ENCODE data around the gene OR5T3. TPM values are rescaled to one million over a fixed set of nuclear protein-coding genes. Genes with fewer than 3 reads are reported as not detected.
"Not testable (repeated sequence)": the region's sequence is repeated elsewhere in the genome, so short reads cannot be mapped to it uniquely, and the experiment has no call there.

OR5T3 gene
- not detected for total RNA-seq

DNA sequence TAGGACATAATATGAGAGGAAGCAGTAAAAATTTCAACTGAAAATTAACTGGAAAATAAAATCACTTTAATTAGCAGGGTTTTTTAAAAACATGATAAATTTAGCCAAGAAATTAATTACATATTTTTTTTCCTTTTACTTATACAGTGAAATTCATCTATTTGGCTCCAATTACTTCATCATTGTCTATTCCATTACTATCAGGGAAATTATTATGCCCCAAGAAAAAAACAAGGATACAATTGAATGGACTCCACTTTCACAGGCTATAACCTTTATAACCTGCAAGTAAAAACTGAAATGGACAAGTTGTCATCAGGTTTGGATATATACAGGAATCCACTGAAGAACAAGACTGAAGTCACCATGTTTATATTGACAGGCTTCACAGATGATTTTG, at the start of gene OR5T3:
OR5T3 (plus strand) TSS at position 301 of the 400 bp plus-strand sequence; CDS start at position 301, 0 bp downstream.
- no peaks in the 10 kb centered on the region for H3K4me1 Mint-ChIP-seq
- no peak within 1 kb of the TSS for H3K4me3 Mint-ChIP-seq
- H3K27me3 Mint-ChIP-seq, result no peaks in the 10 kb centered on the region
- H3K27ac Mint-ChIP-seq, result no peak within 1 kb of the TSS
- DNase-seq, result no peak
- H3K9me3 Mint-ChIP-seq, result peaks cover 9% of the 10 kb centered on the region
- no peaks in the 10 kb centered on the region for H3K36me3 Mint-ChIP-seq

DNA sequence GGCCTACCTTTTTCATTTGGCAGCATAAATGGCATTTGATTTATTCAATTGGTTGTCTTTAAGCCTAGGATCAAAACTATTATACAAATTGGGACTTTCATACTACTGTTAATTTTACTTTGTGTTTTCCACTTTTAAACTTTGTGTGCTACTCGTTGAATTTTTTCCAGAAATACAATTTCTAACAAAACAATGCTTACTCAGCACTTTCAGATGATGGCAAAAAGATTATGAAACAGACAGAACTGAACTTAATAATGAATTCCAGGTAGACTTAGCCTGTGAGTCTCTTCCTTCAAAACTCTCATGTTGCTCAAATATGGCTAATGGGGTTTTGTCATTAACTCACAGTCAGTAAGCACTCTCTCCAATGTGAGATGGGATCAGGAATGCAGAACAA, 44.3 kb upstream of the OR5T3 start:
- Mint-ChIP-seq H3K4me1 (no peaks in the 10 kb centered on the region), H3K4me3 (no peak overlapping the region), H3K27ac (no peak overlapping the region), H3K36me3 (no peaks in the 10 kb centered on the region), H3K27me3 (no peaks in the 10 kb centered on the region), H3K9me3 (peaks cover 12% of the 10 kb centered on the region)
- no peak for DNase-seq

DNA sequence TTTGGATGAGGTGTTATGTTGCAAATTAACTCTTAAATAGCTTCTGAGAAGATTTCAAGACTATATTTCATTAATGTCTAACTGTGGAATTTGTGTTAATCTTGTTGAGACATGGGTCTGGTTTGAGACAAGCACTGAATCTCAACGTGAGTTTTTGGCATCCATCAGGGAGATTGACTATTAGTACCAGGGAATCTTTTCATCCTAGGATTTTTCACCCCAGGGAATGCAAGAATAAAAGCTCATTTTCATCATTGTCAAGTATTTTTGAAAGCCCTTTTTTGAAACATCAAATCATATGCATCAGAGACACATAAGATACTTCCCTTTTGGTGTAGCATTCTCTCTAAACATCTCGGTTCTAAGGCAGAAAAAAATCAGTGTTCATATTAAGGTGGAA, 37.5 kb upstream of the OR5T3 start:
- no peak overlapping the region for H3K4me3 Mint-ChIP-seq
- H3K4me1 Mint-ChIP-seq, result no peaks in the 10 kb centered on the region
- peaks cover 24% of the 10 kb centered on the region for H3K9me3 Mint-ChIP-seq
- no peak for DNase-seq
- no peaks in the 10 kb centered on the region for H3K27me3 Mint-ChIP-seq
- no peak overlapping the region for H3K27ac Mint-ChIP-seq
- H3K36me3 Mint-ChIP-seq, result no peaks in the 10 kb centered on the region

DNA sequence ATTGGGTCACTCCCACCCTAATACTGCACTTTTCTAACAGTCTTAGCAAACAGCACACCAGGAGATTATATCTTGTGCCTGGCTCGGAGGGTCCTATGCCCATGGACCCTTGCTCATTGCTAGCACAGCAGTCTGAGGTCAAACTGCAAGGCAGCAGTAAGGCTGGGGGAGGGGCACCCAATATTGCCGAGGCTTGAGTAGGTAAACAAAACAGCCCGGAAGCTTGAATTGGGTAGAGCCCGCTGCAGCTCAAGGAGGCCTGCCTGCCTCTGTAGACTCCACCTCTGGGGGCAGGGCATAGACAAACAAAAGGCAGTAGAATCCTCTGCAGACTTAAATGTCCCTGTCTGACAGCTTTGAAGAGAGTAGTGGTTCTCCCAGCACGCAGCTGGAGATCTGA, 32.3 kb upstream of the OR5T3 start:
- H3K36me3 Mint-ChIP-seq, H3K4me1 Mint-ChIP-seq, DNase-seq, H3K27ac Mint-ChIP-seq, H3K4me3 Mint-ChIP-seq, H3K27me3 Mint-ChIP-seq: not testable (repeated sequence)
- H3K9me3 Mint-ChIP-seq, result peaks cover 20% of the 10 kb centered on the region

DNA sequence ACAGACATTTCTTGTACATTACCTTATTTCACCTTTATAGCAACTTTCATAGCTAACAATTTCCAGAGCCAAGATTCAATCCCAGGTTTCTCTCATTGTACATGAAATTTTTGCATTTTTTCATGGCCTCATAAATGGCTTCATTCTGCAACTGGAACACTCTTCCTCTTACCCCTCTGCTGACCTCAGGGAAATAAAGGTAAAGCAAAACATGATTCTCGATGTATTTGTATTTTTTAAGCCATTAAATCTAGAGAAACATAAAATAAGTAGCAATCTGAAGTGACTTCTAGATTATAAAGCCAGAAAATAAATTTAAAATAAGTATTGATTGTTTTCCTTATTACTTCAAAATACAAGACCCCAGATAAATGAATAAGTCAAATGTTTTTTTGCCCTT, 17.9 kb upstream of the OR5T3 start, which contains the start of gene OR5T2:
OR5T2 (minus strand) TSS at position 101 of the 400 bp plus-strand sequence. CDS start 1,193 bp downstream, outside the sequence.
- Mint-ChIP-seq H3K4me1 (no peaks in the 10 kb centered on the region), H3K4me3 (no peak within 1 kb of the TSS), H3K9me3 (peaks cover 7% of the 10 kb centered on the region), H3K36me3 (no peaks in the 10 kb centered on the region), H3K27me3 (no peaks in the 10 kb centered on the region), H3K27ac (no peak within 1 kb of the TSS)
- DNase-seq, result no peak

DNA sequence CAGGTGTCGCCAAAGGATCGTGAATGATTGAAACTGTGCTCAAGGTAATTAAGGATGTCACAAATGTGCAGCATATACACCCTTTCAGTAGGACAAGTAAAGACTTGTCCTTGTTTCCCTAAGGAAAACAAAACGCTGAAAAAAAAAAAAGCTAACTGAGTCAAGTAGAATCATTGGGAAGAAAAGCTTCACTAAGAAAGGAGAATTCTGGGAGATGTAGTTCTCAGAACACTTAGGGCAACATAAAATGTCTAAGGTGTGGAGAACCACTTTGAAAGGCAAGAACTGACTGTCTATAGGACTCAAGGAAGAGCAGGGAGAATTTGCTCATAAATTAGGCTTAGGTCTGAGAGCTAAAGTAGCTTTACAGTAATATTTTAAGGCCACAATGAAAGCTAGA, 19.0 kb downstream of the OR5T3 start:
- no peak for DNase-seq
- Mint-ChIP-seq H3K9me3 (peaks cover 25% of the 10 kb centered on the region), H3K27ac (no peak overlapping the region), H3K4me1 (no peaks in the 10 kb centered on the region), H3K27me3 (no peaks in the 10 kb centered on the region), H3K36me3 (no peaks in the 10 kb centered on the region), H3K4me3 (no peak overlapping the region)

DNA sequence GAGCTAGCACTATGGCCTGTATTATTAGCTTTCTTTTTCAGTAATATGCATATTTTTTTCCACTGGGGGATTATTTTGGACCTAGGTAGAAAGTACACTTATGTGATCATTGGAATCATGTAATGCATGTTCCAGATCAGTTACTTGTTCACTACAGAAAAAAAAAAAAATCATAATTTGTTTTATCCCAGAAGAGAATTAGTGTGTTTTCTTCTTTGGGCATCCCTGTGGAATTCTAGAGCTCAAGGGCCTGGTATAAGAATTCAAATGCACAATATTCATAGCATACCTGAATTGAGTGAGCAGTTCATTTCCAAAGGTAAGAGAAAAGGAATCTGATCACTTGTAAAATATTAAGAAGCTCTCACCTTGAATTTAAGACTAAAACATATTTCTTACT, 21.8 kb downstream of the OR5T3 start, which contains the start of gene OR5T1:
OR5T1 (plus strand) TSS at position 301 of the 400 bp plus-strand sequence. CDS start 1,485 bp downstream, outside the sequence.
- peaks cover 17% of the 10 kb centered on the region for H3K9me3 Mint-ChIP-seq
- H3K4me1 Mint-ChIP-seq, result no peaks in the 10 kb centered on the region
- no peaks in the 10 kb centered on the region for H3K27me3 Mint-ChIP-seq
- no peak within 1 kb of the TSS for H3K4me3 Mint-ChIP-seq
- H3K36me3 Mint-ChIP-seq, result no peaks in the 10 kb centered on the region
- H3K27ac Mint-ChIP-seq, result no peak within 1 kb of the TSS
- no peak for DNase-seq

DNA sequence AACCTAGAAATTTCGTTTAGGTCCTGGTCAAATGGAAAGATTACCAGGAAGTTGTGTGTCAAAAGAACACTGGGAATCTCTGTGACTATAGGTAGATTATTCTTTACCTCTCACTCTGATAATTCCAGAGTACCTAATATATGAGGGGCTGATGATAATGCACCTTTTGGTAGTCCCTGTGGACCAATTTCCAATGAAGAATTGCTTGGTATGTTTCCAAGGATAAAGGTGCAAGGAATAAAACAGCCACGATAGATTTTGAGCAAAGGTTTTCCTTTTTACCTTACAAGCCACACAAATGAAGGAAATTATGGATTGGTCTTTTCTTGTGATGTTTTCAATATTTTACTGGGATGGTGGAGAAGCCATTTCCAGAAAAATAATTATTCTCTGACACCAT, 40.1 kb downstream of the OR5T3 start, which contains the start of gene OR8H1:
OR8H1 (minus strand) TSS at position 101 of the 400 bp plus-strand sequence. CDS start 1,192 bp downstream, outside the sequence.
- Mint-ChIP-seq H3K4me3 (no peak within 1 kb of the TSS), H3K9me3 (peaks cover 8% of the 10 kb centered on the region), H3K36me3 (no peaks in the 10 kb centered on the region), H3K27ac (no peak within 1 kb of the TSS), H3K4me1 (no peaks in the 10 kb centered on the region), H3K27me3 (no peaks in the 10 kb centered on the region)
- DNase-seq, result no peak

DNA sequence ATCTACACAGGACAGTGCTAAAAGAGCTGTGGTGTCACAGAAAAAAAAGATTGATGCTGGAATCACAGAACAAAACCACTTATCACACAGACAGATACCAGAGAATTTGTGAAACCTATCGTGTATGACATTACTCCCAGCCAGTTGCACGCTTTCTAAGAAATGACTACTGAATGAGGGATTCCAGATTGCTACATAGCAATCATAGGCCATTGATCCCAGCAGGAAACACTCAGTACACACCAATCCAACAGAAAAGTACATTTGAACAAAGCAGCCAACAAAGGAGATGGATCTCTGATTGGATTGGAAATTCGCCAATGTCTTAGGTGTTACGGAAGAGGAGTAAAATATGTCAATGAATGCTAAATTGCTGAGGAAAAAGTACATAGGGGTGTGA, 44.8 kb downstream of the OR5T3 start:
- H3K4me1 Mint-ChIP-seq, result no peaks in the 10 kb centered on the region
- H3K27ac Mint-ChIP-seq, result no peak overlapping the region
- no peak overlapping the region for H3K4me3 Mint-ChIP-seq
- H3K27me3 Mint-ChIP-seq, result no peaks in the 10 kb centered on the region
- H3K36me3 Mint-ChIP-seq, result no peaks in the 10 kb centered on the region
- peaks cover 5% of the 10 kb centered on the region for H3K9me3 Mint-ChIP-seq
- no peak for DNase-seq

Other genes starting within 250 kb of the OR5T3 start
- not detected for gene OR5AS1, start 224.6 kb upstream of the OR5T3 start, total RNA-seq
- not detected for gene OR8I2, start 158.9 kb upstream of the OR5T3 start, total RNA-seq
- not detected for gene OR8H2, start 148.6 kb upstream of the OR5T3 start, total RNA-seq
- not detected for gene OR8H3, start 129.9 kb upstream of the OR5T3 start, total RNA-seq
- not detected for gene OR8J3, start 112.1 kb upstream of the OR5T3 start, total RNA-seq
- gene OR8K5, start 91.9 kb upstream of the OR5T3 start, total RNA-seq, result not detected
- not detected for gene OR5J2, start 75.6 kb upstream of the OR5T3 start, total RNA-seq
- gene OR5T2, start 18.0 kb upstream of the OR5T3 start, total RNA-seq, result not detected
- not detected for gene OR5T1, start 21.9 kb downstream of the OR5T3 start, total RNA-seq
- not detected for gene OR8H1, start 40.0 kb downstream of the OR5T3 start, total RNA-seq
- not detected for gene OR8K3, start 62.9 kb downstream of the OR5T3 start, total RNA-seq
- not detected for gene OR8K1, start 93.8 kb downstream of the OR5T3 start, total RNA-seq
- not detected for gene OR8J1, start 102.0 kb downstream of the OR5T3 start, total RNA-seq
- not detected for gene OR8U1, start 123.4 kb downstream of the OR5T3 start, total RNA-seq
- gene OR5AL1, start 160.4 kb downstream of the OR5T3 start, total RNA-seq, result not detected
- not detected for gene OR5M3, start 221.1 kb downstream of the OR5T3 start, total RNA-seq
- not detected for gene OR5M8, start 239.1 kb downstream of the OR5T3 start, total RNA-seq

Measured in activated naive CD8-positive, alpha-beta T cell treated with anti-CD3 and anti-CD28 coated beads for 36 hours (primary cell).